ENCODE data around the gene KCTD15.
"Not testable (repeated sequence)": the region's sequence is repeated elsewhere in the genome, so short reads cannot be mapped to it uniquely, and the experiment has no call there.

Gene KCTD15

DNA sequence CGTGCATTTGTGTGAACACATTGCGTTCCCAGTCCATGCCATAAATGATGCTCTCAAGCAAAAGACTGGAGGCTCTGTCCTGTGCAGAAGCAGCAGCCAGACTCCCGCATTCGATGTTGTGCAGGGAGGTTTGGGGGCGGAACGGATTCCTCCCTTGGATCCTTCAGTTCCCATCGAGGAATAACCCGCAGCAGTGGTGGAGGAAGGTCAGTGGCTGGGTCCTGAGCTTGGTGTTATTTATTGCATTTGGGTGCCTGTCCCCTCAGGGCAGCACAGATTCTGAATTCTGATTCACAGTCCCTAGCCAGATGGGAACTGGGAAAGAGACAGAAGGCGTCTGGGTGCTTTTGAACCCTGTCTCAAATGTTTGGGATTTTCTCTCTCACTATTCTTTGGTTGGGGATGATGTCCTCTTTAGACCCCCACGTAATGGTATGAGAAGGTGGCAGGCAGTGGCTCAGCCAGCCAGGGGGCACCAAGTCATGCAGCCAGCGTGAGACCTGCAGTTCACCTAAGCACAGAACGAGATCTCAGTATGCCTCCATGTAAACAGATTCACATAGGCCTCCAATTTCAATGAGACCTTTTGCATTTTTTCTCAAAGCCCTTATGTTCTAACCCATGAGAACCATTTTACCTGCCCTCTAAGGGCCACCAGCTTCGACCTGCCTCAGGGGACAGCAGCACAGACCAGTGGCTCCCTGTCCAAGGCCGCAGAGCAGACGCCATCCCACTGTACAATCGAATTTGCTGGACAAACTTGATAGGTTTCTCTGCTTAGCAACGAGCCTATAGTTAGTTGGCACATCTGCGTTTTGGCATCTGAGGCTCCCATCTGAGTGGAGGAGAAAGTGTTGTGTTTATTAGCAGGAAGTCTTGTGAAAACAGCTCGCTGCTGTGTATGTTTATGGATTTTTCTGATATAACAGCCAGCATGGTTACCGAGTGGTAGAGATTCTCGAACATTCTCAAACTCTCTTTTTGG is 17.8 kb downstream of the KCTD15 start:
- no peak overlapping the region for H3K4me3 ChIP-seq (ENCODE audit: low read length, poor library complexity, severe bottlenecking)
- peaks cover 3% of the 10 kb centered on the region; the same call in 1 of the 2 replicates for H3K36me3 ChIP-seq (ENCODE audit: insufficient read depth, low read length)
- H3K79me2 ChIP-seq (ENCODE audit: insufficient read depth, low read length): no peaks in the 10 kb centered on the region
- no peak overlapping the region for H3K4me2 ChIP-seq (ENCODE audit: low read depth, low read length, poor library complexity, severe bottlenecking)
- no peaks in the 10 kb centered on the region for H4K20me1 ChIP-seq (ENCODE audit: insufficient read depth, low read length, poor library complexity, severe bottlenecking)
- no peak for TF ChIP-seq EZH2phosphoT487 (IDR thresholded peaks at IDR 0.05; ENCODE audit: borderline replicate concordance)
- TF ChIP-seq, protein P1, sequence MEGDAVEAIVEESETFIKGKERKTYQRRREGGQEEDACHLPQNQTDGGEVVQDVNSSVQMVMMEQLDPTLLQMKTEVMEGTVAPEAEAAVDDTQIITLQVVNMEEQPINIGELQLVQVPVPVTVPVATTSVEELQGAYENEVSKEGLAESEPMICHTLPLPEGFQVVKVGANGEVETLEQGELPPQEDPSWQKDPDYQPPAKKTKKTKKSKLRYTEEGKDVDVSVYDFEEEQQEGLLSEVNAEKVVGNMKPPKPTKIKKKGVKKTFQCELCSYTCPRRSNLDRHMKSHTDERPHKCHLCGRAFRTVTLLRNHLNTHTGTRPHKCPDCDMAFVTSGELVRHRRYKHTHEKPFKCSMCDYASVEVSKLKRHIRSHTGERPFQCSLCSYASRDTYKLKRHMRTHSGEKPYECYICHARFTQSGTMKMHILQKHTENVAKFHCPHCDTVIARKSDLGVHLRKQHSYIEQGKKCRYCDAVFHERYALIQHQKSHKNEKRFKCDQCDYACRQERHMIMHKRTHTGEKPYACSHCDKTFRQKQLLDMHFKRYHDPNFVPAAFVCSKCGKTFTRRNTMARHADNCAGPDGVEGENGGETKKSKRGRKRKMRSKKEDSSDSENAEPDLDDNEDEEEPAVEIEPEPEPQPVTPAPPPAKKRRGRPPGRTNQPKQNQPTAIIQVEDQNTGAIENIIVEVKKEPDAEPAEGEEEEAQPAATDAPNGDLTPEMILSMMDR (conservative IDR thresholded peaks at IDR 0.05; ENCODE audit: low read length): no peak
- no peak overlapping the region for H3K9ac ChIP-seq (ENCODE audit: low read depth, low read length, poor library complexity, severe bottlenecking)
- H3K9me2 ChIP-seq (replicated peaks; ENCODE audit: low read depth, low read length): no peaks in the 10 kb centered on the region
- no peaks in the 10 kb centered on the region for H3F3A ChIP-seq (ENCODE audit: low read depth)
- peaks cover 8% of the 10 kb centered on the region for H3K4me1 ChIP-seq (ENCODE audit: insufficient read depth, low read length, poor library complexity, severe bottlenecking)
- H3K9me3 ChIP-seq (ENCODE audit: insufficient read depth, low read depth, low read length): no peaks in the 10 kb centered on the region
- H2AFZ ChIP-seq (ENCODE audit: low read length): no peak overlapping the region
- no peaks in the 10 kb centered on the region for H3K27me3 ChIP-seq (ENCODE audit: insufficient read depth, low read length, poor library complexity, severe bottlenecking)

DNA sequence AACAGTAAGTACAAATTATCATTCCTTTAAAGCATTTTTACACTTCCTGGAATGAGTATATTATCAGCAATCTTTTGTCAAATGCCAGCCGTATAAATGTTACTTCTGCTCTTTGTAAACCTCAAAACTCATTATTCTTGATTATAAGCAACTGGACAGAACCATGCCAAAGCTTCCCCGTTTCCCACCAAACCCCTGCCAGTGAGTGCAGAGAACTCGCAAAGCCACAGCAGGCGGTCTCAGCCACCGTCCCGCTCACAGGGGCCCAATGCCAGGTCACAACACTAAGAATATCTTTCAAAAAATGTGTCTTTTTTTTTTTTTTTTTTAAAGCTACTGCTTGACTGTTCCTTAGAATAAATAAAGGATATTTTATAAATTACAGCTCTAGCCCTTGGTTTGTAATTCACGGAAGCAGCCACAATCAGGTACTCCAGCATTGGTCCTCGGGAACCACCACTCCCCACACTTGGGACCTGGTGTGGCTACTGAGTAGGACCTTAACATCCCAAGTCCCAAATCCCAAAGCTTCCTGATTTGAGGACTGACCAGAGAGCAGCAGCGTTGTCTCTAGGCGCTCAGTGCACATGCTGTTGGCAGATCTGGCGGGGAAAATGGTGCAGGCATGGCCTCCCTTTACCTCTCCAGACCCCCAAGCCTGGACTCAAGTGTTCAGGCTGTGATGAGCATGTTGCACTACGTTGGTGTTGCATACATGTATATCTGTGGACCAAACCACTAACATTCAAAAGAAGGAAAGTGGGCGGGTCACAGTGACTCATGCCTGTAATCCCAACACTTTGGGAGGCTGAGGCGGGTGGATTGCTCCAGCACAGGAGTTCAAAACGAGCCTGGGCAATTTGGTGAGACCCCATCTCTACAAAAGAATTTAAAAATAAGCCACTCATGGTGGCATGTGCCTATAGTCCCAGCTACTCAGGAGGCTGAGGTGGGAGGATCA is 19.0 kb downstream of the KCTD15 start:
- TF ChIP-seq, protein P1 (conservative IDR thresholded peaks at IDR 0.05; ENCODE audit: low read length): no peak
- no peak for TF ChIP-seq EZH2phosphoT487 (IDR thresholded peaks at IDR 0.05; ENCODE audit: borderline replicate concordance)
- Histone ChIP-seq H3K36me3 (ENCODE audit: insufficient read depth, low read length) (peaks cover 3% of the 10 kb centered on the region; the same call in 1 of the 2 replicates), H3K4me2 (ENCODE audit: low read depth, low read length, poor library complexity, severe bottlenecking) (no peak overlapping the region), H3K4me1 (ENCODE audit: insufficient read depth, low read length, poor library complexity, severe bottlenecking) (peaks cover 10% of the 10 kb centered on the region), H3K4me3 (ENCODE audit: low read length, poor library complexity, severe bottlenecking) (no peak overlapping the region), H3K9ac (ENCODE audit: low read depth, low read length, poor library complexity, severe bottlenecking) (no peak overlapping the region), H2AFZ (ENCODE audit: low read length) (no peak overlapping the region), H4K20me1 (ENCODE audit: insufficient read depth, low read length, poor library complexity, severe bottlenecking) (no peaks in the 10 kb centered on the region), H3F3A (ENCODE audit: low read depth) (no peaks in the 10 kb centered on the region), H3K9me3 (ENCODE audit: insufficient read depth, low read depth, low read length) (no peaks in the 10 kb centered on the region), H3K9me2 (replicated peaks; ENCODE audit: low read depth, low read length) (no peaks in the 10 kb centered on the region), H3K27me3 (ENCODE audit: insufficient read depth, low read length, poor library complexity, severe bottlenecking) (no peaks in the 10 kb centered on the region), H3K79me2 (ENCODE audit: insufficient read depth, low read length) (no peaks in the 10 kb centered on the region)

DNA sequence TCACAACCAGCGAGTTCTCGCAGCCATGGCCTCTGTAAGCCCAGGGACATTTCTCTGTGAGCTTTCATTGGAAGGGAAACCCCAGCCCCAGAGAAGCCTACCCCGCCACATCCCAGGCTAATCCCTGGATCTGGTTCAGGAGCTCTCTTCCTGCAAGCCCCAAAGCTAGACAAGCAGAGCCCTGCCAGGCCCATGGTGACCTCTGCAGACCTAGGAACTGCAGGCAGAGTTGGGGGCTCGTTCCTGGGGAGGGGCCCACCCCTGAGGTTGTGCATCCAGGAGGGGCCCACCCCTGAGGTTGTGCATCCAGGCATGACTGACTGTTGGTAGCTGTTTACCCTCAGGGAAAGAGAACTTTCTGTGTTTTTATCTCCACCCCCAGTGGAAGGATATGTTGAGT is 21.7 kb downstream of the KCTD15 start:
- no peaks in the 10 kb centered on the region for H3K79me2 ChIP-seq (ENCODE audit: insufficient read depth, low read length)
- no peak overlapping the region for H3K4me3 ChIP-seq (ENCODE audit: low read length, poor library complexity, severe bottlenecking)
- H3F3A ChIP-seq (ENCODE audit: low read depth): no peaks in the 10 kb centered on the region
- no peaks in the 10 kb centered on the region for H3K36me3 ChIP-seq (ENCODE audit: insufficient read depth, low read length)
- no peaks in the 10 kb centered on the region for H3K9me3 ChIP-seq (ENCODE audit: insufficient read depth, low read depth, low read length)
- H3K4me2 ChIP-seq (ENCODE audit: low read depth, low read length, poor library complexity, severe bottlenecking): no peak overlapping the region
- H4K20me1 ChIP-seq (ENCODE audit: insufficient read depth, low read length, poor library complexity, severe bottlenecking): no peaks in the 10 kb centered on the region
- no peak overlapping the region for H2AFZ ChIP-seq (ENCODE audit: low read length)
- H3K9me2 ChIP-seq (replicated peaks; ENCODE audit: low read depth, low read length): no peaks in the 10 kb centered on the region
- TF ChIP-seq, protein P1 (conservative IDR thresholded peaks at IDR 0.05; ENCODE audit: low read length): no peak
- no peak for TF ChIP-seq EZH2phosphoT487 (IDR thresholded peaks at IDR 0.05; ENCODE audit: borderline replicate concordance)
- no peaks in the 10 kb centered on the region for H3K27me3 ChIP-seq (ENCODE audit: insufficient read depth, low read length, poor library complexity, severe bottlenecking)
- H3K4me1 ChIP-seq (ENCODE audit: insufficient read depth, low read length, poor library complexity, severe bottlenecking): peaks cover 10% of the 10 kb centered on the region
- no peak overlapping the region for H3K9ac ChIP-seq (ENCODE audit: low read depth, low read length, poor library complexity, severe bottlenecking)

DNA sequence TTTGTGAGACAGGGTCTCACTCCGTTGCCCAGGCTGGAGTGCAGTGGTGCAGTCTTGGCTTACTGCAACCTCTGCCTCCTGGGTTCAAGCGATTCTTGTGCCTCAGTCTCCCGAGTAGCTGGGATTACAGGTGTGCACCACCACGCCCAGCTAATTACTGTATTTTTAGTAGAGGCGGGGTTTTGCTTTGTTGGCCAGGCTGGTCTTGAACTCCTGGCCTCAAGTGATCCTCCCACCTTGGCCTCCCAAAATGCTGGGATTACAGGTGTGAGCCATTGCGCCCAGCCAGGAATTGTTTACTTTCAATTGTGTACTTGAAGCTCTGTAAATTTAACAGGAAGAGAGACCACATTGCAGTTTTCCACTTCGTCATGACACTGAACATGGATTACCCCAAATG is 22.4 kb downstream of the KCTD15 start:
- not testable (repeated sequence) for H3K36me3 ChIP-seq (ENCODE audit: insufficient read depth, low read length); H3K4me1 ChIP-seq (ENCODE audit: insufficient read depth, low read length, poor library complexity, severe bottlenecking); H3F3A ChIP-seq (ENCODE audit: low read depth); H2AFZ ChIP-seq (ENCODE audit: low read length); H3K9me3 ChIP-seq (ENCODE audit: insufficient read depth, low read depth, low read length); H3K79me2 ChIP-seq (ENCODE audit: insufficient read depth, low read length); H4K20me1 ChIP-seq (ENCODE audit: insufficient read depth, low read length, poor library complexity, severe bottlenecking); H3K27me3 ChIP-seq (ENCODE audit: insufficient read depth, low read length, poor library complexity, severe bottlenecking); H3K9me2 ChIP-seq (replicated peaks; ENCODE audit: low read depth, low read length)
- H3K9ac ChIP-seq (ENCODE audit: low read depth, low read length, poor library complexity, severe bottlenecking): peak overlapping the region; percentile 56
- peak overlapping the region; percentile 76 for H3K4me3 ChIP-seq (ENCODE audit: low read length, poor library complexity, severe bottlenecking)
- H3K4me2 ChIP-seq (ENCODE audit: low read depth, low read length, poor library complexity, severe bottlenecking): peak overlapping the region; percentile 78

Data from Loucy (cell line).